Hippocampal formation (tissue), 2 donors: Measurements from ENCODE around the gene SNX4.

Experiments
- DNase-seq, 2 donors: peaks; one replicate each; lab custom pipeline; 2025; lab: John Stamatoyannopoulos, UW

SNX4 gene

GRCh38 chr3:125403789-125404188 is 116.2 kb downstream of the SNX4 start:
- DNase-seq = no peak

GRCh38 chr3:125402639-125403038 is 117.4 kb downstream of the SNX4 start:
- DNase-seq = no peak

- DNase-seq = no peak
Observed at GRCh38 chr3:125401402-125401801, 118.6 kb downstream of the SNX4 start.

- no peak for DNase-seq
Observed at GRCh38 chr3:125398952-125399351, 121.0 kb downstream of the SNX4 start.
